GM19240 (cell line): Measurements from ENCODE around the gene CMTM4.
A peak's percentile ranks its signal among the peaks of the same experiment; 100 is the strongest.
"Not testable (repeated sequence)": the region's sequence is repeated elsewhere in the genome, so short reads cannot be mapped to it uniquely, and the experiment has no call there.

Experiments
- DNase-seq: peaks from one replicate; pipeline ENCODE4 v3.0.0; 2011; ENCODE audit warnings: low spot score; ENCODE audit not compliant: insufficient read length

CMTM4 gene

DNA sequence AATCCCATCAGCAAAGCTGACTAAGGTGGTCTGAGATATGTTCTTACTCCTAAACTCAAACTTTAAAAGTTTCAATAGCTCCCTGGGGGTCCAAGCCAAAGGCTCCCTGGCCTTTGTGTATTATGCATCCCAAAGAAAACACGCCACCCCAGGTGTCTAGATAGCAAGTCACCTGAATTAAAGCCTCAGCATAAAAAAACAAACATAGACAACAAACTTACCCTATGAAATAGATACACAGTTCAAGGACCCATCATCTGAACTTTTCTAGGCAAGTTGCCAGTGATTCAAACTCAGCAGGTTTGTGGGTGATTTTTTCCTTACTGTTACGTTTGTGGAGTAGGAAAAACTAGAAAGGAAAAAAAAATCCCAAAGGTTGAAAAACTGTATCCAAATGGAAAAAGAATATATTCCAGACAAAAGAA, 79.5 kb downstream of the CMTM4 start:
- DNase-seq = no peak

DNA sequence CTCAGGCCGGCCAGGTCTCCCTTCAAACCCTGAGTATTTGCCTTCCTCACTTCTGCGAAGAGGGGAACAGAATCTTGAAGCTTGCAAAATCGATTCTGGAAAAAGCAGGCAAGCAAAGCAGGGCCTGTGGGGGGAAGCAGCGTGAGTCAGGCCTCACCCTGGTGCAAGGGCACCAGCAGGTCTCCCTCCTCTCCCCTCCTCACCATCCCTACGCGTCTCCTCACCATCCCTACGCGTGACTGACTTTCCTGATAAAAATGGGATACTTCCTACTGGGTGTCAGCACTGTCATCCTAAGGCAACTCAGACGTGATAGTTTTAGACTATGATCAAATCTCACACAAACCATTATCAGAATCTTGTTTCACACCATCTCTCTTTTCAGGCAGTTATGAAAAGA, 80.0 kb downstream of the CMTM4 start:
- DNase-seq = no peak

- DNase-seq = no peak
Observed at GRCh38 chr16:66616169-66616568, 80.4 kb downstream of the CMTM4 start.

GRCh38 chr16:66614161-66614802, 82.3 kb downstream of the CMTM4 start:
- DNase-seq = no peak

DNA sequence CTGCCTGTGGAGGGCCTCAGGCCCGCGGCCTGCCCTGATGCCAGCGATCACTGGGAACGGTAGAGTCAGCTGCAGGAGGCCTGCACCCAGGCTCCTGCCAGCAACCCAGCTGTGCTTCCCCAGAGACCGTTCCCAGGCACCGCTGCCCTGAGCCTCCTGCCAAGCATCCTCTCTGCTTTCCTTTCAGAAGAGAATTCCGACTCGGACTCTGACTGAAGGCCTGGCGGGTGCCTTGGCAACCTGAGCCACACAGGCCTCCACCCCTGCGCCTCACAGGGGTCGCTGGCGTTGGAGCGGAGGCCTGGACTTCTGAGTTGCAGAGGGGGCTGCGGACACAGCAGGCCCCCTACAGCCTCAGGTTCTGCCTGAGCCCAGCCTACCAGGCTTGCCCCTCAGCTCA, 84.1 kb downstream of the CMTM4 start:
- no peak for DNase-seq

DNA sequence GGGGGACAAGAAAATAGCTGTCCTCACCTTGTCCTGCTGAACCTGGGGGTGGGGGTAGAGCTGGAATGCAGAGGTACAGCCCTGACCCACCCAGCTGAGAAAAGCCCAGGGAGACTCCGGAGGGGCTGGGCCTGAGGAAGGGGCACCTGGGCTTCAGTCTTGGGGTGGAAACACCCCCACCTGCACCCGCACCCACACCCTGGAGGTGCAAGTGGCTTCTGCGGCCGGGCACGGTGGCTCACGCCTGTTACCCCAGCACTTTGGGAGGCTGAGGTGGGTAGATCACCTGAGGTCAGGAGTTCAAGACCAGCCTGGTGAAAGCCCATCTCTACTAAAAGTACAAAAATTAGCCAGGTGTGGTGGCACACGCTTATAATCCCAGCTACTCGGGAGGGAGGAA, 84.6 kb downstream of the CMTM4 start:
- DNase-seq = not testable (repeated sequence)

GRCh38 chr16:66610111-66610820, 86.3 kb downstream of the CMTM4 start:
- no peak for DNase-seq

DNA sequence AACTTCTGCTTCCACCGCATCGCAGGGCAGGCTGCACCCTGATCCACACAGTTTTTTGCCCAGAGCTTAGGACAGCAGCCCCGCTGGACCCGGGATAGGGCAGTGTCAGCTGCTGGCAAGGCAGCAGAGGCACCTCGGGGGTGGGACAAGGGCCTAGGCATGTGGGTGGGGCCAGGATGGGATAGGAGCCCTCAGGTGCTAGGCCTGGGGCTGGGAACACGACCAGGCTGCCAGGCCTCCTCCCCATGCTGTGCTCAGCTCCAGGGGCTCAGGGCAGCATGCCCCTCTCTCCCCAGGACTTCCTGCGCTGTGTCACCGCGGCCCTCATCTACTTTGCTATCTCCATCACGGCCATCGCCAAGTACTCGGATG, 87.4 kb downstream of the CMTM4 start:
- no peak for DNase-seq

DNA sequence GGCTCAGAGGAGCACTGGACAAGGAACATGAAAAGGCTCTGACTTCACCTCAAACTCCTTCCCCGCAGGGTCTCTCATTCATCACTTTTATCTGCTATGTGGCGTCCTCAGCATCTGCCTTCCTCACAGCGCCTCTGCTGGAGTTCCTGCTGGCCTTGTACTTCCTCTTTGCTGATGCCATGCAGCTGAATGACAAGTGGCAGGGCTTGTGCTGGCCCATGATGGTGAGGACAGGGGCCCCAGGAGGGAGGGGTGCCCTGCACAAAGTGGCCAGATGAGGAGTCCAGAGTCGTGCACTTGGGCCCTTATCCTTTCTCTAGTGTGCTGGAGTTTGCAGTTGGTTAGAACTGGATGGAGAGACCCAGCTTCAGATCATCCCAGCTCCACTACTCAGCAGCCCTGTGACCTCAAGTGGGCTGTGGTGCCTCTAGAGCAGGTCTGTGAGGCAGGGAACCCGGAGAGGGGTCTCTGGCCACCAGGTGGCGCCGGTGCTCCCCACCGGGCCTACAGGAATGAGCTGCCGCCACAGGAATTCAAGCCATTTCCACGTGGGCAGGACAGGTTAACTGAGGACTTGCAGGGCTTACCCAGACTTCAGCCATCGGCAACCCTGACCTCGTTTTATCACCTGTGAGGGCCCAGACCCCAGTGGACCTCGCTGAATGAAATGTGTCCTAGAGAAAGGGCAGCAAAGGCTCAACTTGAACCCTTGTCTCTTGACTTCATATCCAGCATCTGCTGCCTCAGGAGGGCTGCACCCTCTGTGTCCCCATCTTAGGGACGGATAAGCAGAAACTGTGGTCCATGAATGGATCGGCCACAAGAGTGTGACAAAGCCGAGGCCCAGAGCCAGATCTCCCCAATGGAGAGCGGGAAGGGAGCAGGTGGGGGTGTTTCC, 88.1 kb downstream of the CMTM4 start:
- peak; percentile 83 for DNase-seq

DNA sequence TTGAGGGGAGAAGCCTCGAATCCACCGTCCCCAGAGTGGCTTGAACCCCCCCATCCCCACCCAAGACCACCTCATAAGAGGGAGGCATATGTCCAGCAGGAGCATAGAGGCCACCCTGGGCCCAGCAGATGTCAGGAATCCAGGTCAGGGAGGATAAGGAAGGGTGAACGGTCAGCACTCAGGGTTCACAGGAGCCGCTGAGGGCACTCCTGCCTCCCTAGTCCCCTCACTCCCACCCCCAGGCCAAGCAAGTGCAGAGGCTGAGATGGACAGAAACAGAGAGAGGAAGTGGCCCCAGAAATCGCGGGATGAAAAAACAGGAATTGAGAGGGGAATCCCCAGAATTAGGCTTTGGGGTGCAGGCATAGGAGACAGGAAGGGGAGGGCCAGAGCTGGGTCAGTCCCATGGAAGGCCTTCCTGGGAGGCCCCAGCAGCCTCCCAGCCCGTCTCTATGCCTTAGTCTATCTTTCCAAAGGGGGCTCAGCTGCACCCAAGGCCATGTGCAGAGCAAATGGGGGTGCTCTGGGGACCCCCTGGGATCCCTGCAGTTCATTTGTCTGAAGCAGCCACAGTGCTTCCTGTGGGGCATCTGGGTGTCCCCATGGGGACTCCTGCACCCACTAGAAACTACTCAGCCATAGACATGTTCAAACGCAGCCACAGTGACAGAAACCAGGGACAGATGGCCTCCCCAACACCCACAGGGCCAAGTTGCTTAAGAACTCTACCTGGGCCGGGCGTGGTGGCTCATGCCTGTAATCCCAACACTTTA, 90.4 kb downstream of the CMTM4 start:
- no peak for DNase-seq

DNA sequence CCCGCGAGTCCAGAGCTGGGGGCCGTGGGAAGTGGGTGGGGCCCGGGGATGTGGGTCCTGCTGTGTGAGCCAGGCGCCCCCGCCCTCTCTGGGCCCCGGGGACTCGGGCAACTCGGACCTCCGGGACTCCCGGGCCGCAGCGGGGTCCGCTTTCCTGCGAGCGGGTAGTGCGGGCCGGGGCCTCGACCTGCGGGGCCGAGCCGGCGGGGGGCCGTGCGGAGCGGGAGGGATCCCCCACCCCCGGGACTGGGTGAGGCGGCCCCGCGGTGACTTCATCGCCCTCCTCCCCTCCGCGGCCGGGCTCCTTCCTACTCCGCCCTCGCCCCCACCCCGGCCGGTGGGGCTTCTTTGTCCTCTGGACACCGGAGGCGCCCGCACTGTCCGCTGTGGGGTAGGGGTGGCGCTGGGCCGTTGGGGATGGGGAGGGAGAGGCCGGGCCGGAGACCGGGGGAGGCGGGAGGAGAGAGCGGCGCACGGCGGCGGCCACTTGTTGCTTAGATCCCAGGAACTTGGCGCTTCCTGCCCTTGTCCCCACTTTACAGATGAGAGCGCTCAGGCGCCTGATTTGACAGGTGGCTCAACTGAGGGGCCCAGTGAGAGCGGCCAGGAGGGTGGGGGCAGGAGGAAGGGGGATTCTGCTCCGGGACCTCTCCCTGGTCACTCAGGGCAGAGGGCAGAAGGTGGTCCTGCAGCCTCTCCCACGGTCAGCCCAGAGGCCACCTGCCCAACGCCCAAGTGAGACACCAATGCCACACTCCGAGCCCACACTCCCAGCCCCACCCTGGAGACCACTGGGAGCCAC, 91.2 kb downstream of the CMTM4 start:
- DNase-seq = no peak

- DNase-seq = no peak
Observed at GRCh38 chr16:66604376-66605176, 92.0 kb downstream of the CMTM4 start, which contains the start of gene CMTM3. CMTM3 (plus strand) TSS chr16:66604704; CDS start chr16:66604806, 102 bp downstream.

GRCh38 chr16:66603537-66604375, 92.8 kb downstream of the CMTM4 start:
- no peak for DNase-seq

GRCh38 chr16:66601471-66601870, 95.1 kb downstream of the CMTM4 start:
- DNase-seq = no peak

- DNase-seq = no peak
Observed at GRCh38 chr16:66600477-66600876, 96.1 kb downstream of the CMTM4 start.

DNA sequence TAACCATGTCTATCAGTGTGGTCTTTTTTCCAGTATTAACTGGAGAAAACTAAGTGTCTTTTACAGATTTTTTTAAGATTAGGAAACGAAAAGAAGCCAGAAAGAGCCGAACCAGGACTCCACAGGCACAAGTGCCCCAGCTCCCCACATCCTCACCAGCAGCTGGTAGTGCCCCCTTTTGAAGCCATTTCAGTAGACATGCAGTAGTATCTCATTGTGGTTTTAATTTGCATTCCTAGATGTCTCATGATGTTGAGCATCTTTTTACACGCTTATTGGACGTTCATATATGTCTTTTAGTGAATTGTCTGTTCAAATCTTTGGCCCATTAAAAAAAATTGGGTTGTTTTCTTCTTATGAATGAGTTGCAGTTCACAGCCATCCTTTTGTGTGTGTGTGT, 96.8 kb downstream of the CMTM4 start:
- DNase-seq = no peak

DNA sequence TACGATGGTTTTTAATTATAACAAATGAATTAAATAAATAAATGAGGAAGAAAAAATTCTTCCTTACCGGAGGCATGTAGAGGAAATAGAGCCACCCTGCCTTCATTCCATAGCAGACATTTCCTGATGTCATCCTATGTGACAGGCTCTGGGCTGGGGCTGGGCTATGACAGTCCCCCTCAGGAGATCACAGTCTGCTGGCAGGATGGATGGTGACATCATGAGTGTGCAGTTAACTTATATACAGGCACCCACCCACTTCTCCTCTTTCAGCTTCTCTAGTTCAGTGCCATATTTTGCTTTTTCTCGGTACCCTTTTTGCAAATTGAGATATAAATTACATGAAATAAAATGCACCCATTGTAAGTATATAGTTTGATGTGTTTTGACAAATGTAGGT, 98.4 kb downstream of the CMTM4 start:
- no peak for DNase-seq

- no peak for DNase-seq
Observed at GRCh38 chr16:66596986-66597848, 99.3 kb downstream of the CMTM4 start.
